ENCODE data around the gene NCAPD3.
A peak's percentile ranks its signal among the peaks of the same experiment; 100 is the strongest.

- TF ChIP-seq, protein P1, sequence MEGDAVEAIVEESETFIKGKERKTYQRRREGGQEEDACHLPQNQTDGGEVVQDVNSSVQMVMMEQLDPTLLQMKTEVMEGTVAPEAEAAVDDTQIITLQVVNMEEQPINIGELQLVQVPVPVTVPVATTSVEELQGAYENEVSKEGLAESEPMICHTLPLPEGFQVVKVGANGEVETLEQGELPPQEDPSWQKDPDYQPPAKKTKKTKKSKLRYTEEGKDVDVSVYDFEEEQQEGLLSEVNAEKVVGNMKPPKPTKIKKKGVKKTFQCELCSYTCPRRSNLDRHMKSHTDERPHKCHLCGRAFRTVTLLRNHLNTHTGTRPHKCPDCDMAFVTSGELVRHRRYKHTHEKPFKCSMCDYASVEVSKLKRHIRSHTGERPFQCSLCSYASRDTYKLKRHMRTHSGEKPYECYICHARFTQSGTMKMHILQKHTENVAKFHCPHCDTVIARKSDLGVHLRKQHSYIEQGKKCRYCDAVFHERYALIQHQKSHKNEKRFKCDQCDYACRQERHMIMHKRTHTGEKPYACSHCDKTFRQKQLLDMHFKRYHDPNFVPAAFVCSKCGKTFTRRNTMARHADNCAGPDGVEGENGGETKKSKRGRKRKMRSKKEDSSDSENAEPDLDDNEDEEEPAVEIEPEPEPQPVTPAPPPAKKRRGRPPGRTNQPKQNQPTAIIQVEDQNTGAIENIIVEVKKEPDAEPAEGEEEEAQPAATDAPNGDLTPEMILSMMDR (IDR thresholded peaks at IDR 0.05): peak in 1 of 4 experiments; percentile 36
- TF ChIP-seq POLR2AphosphoS5 (IDR thresholded peaks at IDR 0.05): no peak
These were observed 98.9 kb downstream of the NCAPD3 start for GRCh38 chr11:134124660-134125451.
